ENCODE measurements around the gene RASA3. TPM values are rescaled to one million over a fixed set of nuclear protein-coding genes. Genes with fewer than 3 reads are reported as not detected.

Gene RASA3
- total and polyA plus RNA-seq, 2 donors (not counting 3 experiments of a cell fraction or from before 2014, with no cell fraction given): 26.5 to 53.8 TPM

DNA sequence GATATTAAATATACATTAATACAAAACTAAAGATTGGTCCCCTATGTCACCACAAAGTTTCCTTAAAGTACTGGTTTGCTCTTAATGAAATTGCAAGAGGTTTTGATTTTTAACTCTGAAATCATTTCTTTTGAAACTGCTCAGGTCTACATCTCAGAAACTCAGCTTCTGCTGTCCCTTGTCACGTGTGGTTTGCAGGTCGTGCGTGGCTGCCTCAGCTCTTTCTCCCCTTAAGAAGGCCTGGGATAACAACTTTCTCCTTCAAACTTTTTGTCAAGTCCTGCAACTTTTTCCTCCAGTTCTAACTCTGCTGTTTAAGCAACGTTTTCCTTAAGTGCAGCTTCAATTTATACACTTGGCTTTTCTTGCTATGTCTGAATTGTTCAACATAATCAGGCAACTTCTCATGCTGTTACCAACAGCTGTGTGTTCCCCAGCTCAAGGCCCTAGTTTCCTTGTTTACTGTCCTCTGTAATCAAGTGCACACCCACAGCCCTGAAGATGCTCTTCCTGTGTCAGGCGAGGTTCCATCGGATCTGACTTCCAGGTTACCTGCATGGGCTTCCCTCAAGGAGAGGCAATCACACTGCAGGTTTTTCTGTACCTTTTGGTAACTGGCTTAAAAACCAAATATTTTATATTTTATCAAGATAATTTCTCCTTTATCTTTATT lies 172.0 kb downstream of the RASA3 start:
- no TSS peak for BruUV-seq (replicated peaks)
- FAIRE-seq (no peak), DNase-seq (ENCODE audit: low read depth, low spot score) (no peak)
- Histone ChIP-seq H3K27ac (ENCODE audit: insufficient read depth, low read depth, low read length) (no peak overlapping the region), H3K9me1 (replicated peaks; ENCODE audit: control insufficient read depth, extremely low read depth, insufficient read depth, low read length) (no peaks in the 10 kb centered on the region), H3K9ac (replicated peaks; ENCODE audit: extremely low read depth, insufficient read depth, low read length) (no peak overlapping the region), H3K4me2 (ENCODE audit: insufficient read depth, low read length) (no peak overlapping the region), H3K79me2 (ENCODE audit: control insufficient read depth, insufficient read depth, low read length) (no peaks in the 10 kb centered on the region), H4K20me1 (replicated peaks; ENCODE audit: control insufficient read depth, extremely low read depth, insufficient read depth, low read length) (no peaks in the 10 kb centered on the region), H3K4me1 (ENCODE audit: control insufficient read depth, extremely low read depth, insufficient read depth, low read length) (no peaks in the 10 kb centered on the region), H2AFZ (ENCODE audit: low read depth, low read length) (no peak overlapping the region), H3K36me3 (ENCODE audit: control insufficient read depth in 2 of 2, extremely low read depth in 1 of 2, insufficient read depth in 2 of 2, low read length in 2 of 2) (no peaks in the 10 kb centered on the region), H3K27me3 (ENCODE audit: control insufficient read depth in 2 of 2, insufficient read depth in 2 of 2, low read length in 2 of 2) (no peaks in the 10 kb centered on the region), H3K4me3 (replicated peaks in 1 of 3; ENCODE audit: insufficient read depth in 1 of 3, low read depth in 1 of 3, low read length in 3 of 3) (no peak overlapping the region), H3K9me3 (replicated peaks; ENCODE audit: control insufficient read depth, insufficient read depth, low read length) (no peaks in the 10 kb centered on the region)
- ChIA-PET POLR2A (no interaction called here), CTCF (interaction anchor here (1.1 to 1.7 kb wide), 2 partner anchors 8 to 276 kb away, joined by 3 to 5 read pairs; no protein-coding TSS in a partner anchor)
- dilution Hi-C loops (cut with MboI; ENCODE audit: extremely low pct_ligation_motif_present, low sequenced_read_pairs): no loop called here
- TF ChIP-seq FOS (IDR thresholded peaks at IDR 0.05; ENCODE audit: borderline replicate concordance, insufficient read depth, low read length) (no peak), JUN (IDR thresholded peaks at IDR 0.05; ENCODE audit: borderline replicate concordance, insufficient read depth, insufficient read length, low read depth) (no peak), POLR2A (IDR thresholded peaks at IDR 0.05; ENCODE audit: low read depth, low read length) (no peak), EZH2 (IDR thresholded peaks at IDR 0.05; ENCODE audit: borderline replicate concordance, low read depth, low read length, severe bottlenecking) (no peak), POLR2AphosphoS5 (IDR thresholded peaks at IDR 0.05; ENCODE audit: insufficient read depth, low read depth, low read length) (no peak), MYC (IDR thresholded peaks at IDR 0.05; ENCODE audit: low read depth, low read length) (no peak), GATA2 (IDR thresholded peaks at IDR 0.05; ENCODE audit: insufficient read depth, insufficient read length, low read depth, low read length) (no peak)
- TF ChIP-seq, protein P1, sequence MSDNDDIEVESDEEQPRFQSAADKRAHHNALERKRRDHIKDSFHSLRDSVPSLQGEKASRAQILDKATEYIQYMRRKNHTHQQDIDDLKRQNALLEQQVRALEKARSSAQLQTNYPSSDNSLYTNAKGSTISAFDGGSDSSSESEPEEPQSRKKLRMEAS (IDR thresholded peaks at IDR 0.05; ENCODE audit: insufficient read depth, insufficient read length): no peak
- TF ChIP-seq, protein P2, sequence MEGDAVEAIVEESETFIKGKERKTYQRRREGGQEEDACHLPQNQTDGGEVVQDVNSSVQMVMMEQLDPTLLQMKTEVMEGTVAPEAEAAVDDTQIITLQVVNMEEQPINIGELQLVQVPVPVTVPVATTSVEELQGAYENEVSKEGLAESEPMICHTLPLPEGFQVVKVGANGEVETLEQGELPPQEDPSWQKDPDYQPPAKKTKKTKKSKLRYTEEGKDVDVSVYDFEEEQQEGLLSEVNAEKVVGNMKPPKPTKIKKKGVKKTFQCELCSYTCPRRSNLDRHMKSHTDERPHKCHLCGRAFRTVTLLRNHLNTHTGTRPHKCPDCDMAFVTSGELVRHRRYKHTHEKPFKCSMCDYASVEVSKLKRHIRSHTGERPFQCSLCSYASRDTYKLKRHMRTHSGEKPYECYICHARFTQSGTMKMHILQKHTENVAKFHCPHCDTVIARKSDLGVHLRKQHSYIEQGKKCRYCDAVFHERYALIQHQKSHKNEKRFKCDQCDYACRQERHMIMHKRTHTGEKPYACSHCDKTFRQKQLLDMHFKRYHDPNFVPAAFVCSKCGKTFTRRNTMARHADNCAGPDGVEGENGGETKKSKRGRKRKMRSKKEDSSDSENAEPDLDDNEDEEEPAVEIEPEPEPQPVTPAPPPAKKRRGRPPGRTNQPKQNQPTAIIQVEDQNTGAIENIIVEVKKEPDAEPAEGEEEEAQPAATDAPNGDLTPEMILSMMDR (IDR thresholded peaks at IDR 0.05; ENCODE audit: extremely low read depth in 1 of 2, insufficient read depth in 1 of 2, low read depth in 1 of 2, low read length in 2 of 2): no peak
- intact Hi-C loops (cut with micrococcal nuclease): no loop called here

Data from endothelial cell of umbilical vein (primary cell).